ENCODE results near the gene PSMB11.

DNA sequence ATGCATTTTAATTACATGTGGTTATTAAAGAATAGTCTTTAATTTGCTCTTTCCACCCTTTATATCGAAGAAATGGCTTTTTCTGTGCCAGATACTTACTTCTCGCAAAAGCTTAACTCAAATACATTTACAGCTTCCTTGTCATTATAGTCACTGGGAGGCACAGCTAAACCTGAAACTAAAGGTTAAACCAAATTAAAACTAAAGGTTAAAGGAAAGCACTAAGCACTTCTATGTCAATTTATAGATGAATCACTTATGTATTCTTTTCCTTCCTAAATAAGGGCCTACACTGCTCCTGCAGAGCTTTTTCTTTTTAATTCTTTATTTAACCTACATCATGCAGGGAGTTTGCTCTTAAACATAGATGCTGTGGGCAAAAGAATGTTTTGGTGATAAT is 41.2 kb upstream of the PSMB11 start:
- TF ChIP-seq MYC (IDR thresholded peaks at IDR 0.05; ENCODE audit: insufficient read depth, insufficient read length, insufficient replicate concordance, low read length, severe bottlenecking) (no peak), IKZF1 (conservative IDR thresholded peaks at IDR 0.05) (no peak), RFX5 (IDR thresholded peaks at IDR 0.05; ENCODE audit: low read depth, low read length) (no peak), POLR2AphosphoS5 (IDR thresholded peaks at IDR 0.05; ENCODE audit: low read length) (no peak), POLR2A (IDR thresholded peaks at IDR 0.05; ENCODE audit: low read depth, low read length) (no peak), NFIC (IDR thresholded peaks at IDR 0.05; ENCODE audit: low read depth, low read length) (no peak), CTCF (IDR thresholded peaks at IDR 0.05 in 2 of 3, conservative IDR thresholded peaks at IDR 0.05 in 1 of 3; ENCODE audit: control insufficient read depth in 2 of 3, extremely low read depth in 1 of 3, insufficient read depth in 1 of 3, low read depth in 3 of 3, low read length in 3 of 3) (no peak), EP300 (IDR thresholded peaks at IDR 0.05; ENCODE audit: borderline replicate concordance in 1 of 2, control insufficient read depth in 1 of 2, low read depth in 2 of 2, low read length in 2 of 2) (no peak), PML (IDR thresholded peaks at IDR 0.05; ENCODE audit: low read length) (no peak), ZBTB11 (CRISPR knock-in tag; IDR thresholded peaks at IDR 0.05) (no peak), SPI1 (IDR thresholded peaks at IDR 0.05; ENCODE audit: borderline replicate concordance, insufficient read depth, low read depth, low read length) (no peak), SRF (IDR thresholded peaks at IDR 0.05; ENCODE audit: low read depth in 2 of 2, low read length in 2 of 2) (no peak), EZH2 (IDR thresholded peaks at IDR 0.05; ENCODE audit: borderline replicate concordance, control insufficient read depth, low read depth, low read length) (no peak)
- TF ChIP-seq, protein P1, sequence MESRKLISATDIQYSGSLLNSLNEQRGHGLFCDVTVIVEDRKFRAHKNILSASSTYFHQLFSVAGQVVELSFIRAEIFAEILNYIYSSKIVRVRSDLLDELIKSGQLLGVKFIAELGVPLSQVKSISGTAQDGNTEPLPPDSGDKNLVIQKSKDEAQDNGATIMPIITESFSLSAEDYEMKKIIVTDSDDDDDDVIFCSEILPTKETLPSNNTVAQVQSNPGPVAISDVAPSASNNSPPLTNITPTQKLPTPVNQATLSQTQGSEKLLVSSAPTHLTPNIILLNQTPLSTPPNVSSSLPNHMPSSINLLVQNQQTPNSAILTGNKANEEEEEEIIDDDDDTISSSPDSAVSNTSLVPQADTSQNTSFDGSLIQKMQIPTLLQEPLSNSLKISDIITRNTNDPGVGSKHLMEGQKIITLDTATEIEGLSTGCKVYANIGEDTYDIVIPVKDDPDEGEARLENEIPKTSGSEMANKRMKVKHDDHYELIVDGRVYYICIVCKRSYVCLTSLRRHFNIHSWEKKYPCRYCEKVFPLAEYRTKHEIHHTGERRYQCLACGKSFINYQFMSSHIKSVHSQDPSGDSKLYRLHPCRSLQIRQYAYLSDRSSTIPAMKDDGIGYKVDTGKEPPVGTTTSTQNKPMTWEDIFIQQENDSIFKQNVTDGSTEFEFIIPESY (IDR thresholded peaks at IDR 0.05), result no peak
